Transverse colon (tissue), 4 donors: Measurements from ENCODE around the gene PHF5A. TPM values are rescaled to one million over a fixed set of nuclear protein-coding genes. Genes with fewer than 3 reads are reported as not detected.

Experiments
- DNase-seq: peaks from one replicate; pipeline ENCODE4 v3.0.0-alpha.2; 2019
- H3K27ac ChIP-seq, 4 donors: fragments of 200-600 bp; sonication (generic); 2 replicates each; pipeline ENCODE4 v1.5.1; 2016 to 2018; ENCODE audit warnings: inconsistent platforms in 4 of 4
- H3K27me3 ChIP-seq: fragments of 200-600 bp; sonication (generic); 2 replicates; pipeline ENCODE4 v1.5.1; 2017; ENCODE audit warnings: inconsistent platforms
- H3K36me3 ChIP-seq, 4 donors: fragments of 200-600 bp; sonication (generic); 2 replicates each; pipeline ENCODE4 v1.5.1; 2017 to 2019; ENCODE audit warnings: inconsistent platforms in 4 of 4
- H3K4me1 ChIP-seq, 4 donors: fragments of 200-600 bp; sonication (generic); 2 replicates each; pipeline ENCODE4 v1.5.1; 2017 to 2020; ENCODE audit warnings: inconsistent platforms in 4 of 4
- H3K4me3 ChIP-seq, 4 donors: fragments of 200-600 bp; sonication (generic); 1 replicate in 1 of 4; 2 replicates in 3 of 4; pipeline versions ENCODE4 v1.5.1 to v1.6.1; 2017 to 2019; ENCODE audit warnings: inconsistent platforms in 4 of 4
- H3K9me3 ChIP-seq, 2 donors: fragments of 200-600 bp; sonication (generic); 2 replicates each; pipeline ENCODE4 v1.5.1; 2017 to 2019; ENCODE audit warnings: inconsistent platforms in 2 of 2
- CTCF ChIP-seq, 5 experiments: fragments of 200-600 bp in 3 of 5; fragments of 450-650 bp in 2 of 5; sonication (generic) in 3 of 5; IDR thresholded peaks; 1 replicate in 2 of 5; 2 replicates in 3 of 5; pipeline ENCODE4 v1.5.1; 2016 to 2017; ENCODE audit warnings: antibody characterized with exemption in 5 of 5, inconsistent platforms in 3 of 5, mild to moderate bottlenecking in 2 of 5, moderate library complexity in 1 of 5
- EP300 ChIP-seq: sonication (generic); formaldehyde crosslinking; IDR thresholded peaks from one replicate; pipeline ENCODE4 v1.6.1; 2017; ENCODE audit warnings: antibody characterized with exemption, low read depth
- POLR2A ChIP-seq: fragments of 450-650 bp; IDR thresholded peaks from one replicate; pipeline ENCODE4 v1.6.1; 2016; ENCODE audit warnings: antibody characterized with exemption, mild to moderate bottlenecking, moderate library complexity
- POLR2AphosphoS5 ChIP-seq, 3 donors: sonication (generic); formaldehyde crosslinking; IDR thresholded peaks; one replicate each; pipeline ENCODE4 v1.6.1; 2016; ENCODE audit warnings: antibody characterized with exemption in 3 of 3
- WGBS, 2 donors: methylation state at CpG; one replicate each; pipeline ENCODE4 v1.1.5; 2018; ENCODE audit warnings: low coverage in 1 of 2; 5-methylcytosine and 5-hydroxymethylcytosine counted together
- in situ Hi-C, 4 donors: fragments of 200-750 bp; cut with MboI; loops; one replicate each; pipeline versions ENCODE4 v1.15.0 to v1.15.1; 2017; ENCODE audit warnings: low sequenced_read_pairs in 3 of 4, low pct_ligation_motif_present in 1 of 4, low pct_unique_long_range_greater_than_20kb in 1 of 4
- intact Hi-C: fragments of 100-400 bp; cut with DNase I; formaldehyde crosslinking; loops from one replicate; pipeline ENCODE4 v1.15.1; 2023; ENCODE audit warnings: low total_unique reads
- total RNA-seq, 4 donors: library from RNA; depleted of rRNA; stranded (reverse); fragments of >200 nt; gene quantifications; one replicate each; pipeline ENCODE4 v1.1.0, GENCODE V29; 2016

PHF5A gene
- total RNA-seq, 4 donors from 2014 or later, result 3.0 to 33.9 (median 25.0) TPM

DNA sequence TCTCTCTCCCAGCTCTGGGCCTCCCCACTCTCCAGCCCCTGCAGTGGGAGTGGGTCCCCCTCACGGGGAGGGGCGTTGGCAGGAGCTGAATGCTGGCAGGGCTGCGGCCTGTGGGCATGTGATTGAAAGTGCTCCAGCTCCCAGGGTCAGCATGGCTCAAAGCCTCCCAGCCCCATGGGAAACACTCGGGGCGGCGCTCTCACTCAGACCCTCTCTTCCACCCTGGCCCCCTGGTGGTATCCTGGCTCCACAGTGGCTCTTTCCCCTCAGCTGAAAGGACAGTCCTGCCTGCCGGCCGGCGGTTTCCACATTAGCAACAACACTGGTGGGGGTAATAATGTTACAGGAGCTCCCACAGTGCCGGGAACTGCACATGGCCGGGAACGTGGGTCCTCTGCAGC, 40.3 kb upstream of the PHF5A start:
- Histone ChIP-seq H3K36me3 (peaks cover 0 to 34% (median 17%) of the 10 kb centered on the region in 4 donors), H3K4me3 (no peak overlapping the region), H3K27me3 (no peaks in the 10 kb centered on the region), H3K9me3 (no peaks in the 10 kb centered on the region), H3K27ac (no peak overlapping the region), H3K4me1 (peaks cover 0 to 13% (median 2%) of the 10 kb centered on the region in 4 donors)
- intact Hi-C loops (no loop called here), in situ Hi-C loops (no loop called here)
- 79% methylated on average over 9 of the region's 12 CpGs; no CpG with 5 or more reads in 1 of the 2 donors for WGBS, 2 donors
- DNase-seq, result no peak
- TF ChIP-seq EP300 (no peak), CTCF (IDR thresholded peaks at IDR 0.05) (no peak), POLR2AphosphoS5 (IDR thresholded peaks at IDR 0.05) (no peak), POLR2A (no peak)

DNA sequence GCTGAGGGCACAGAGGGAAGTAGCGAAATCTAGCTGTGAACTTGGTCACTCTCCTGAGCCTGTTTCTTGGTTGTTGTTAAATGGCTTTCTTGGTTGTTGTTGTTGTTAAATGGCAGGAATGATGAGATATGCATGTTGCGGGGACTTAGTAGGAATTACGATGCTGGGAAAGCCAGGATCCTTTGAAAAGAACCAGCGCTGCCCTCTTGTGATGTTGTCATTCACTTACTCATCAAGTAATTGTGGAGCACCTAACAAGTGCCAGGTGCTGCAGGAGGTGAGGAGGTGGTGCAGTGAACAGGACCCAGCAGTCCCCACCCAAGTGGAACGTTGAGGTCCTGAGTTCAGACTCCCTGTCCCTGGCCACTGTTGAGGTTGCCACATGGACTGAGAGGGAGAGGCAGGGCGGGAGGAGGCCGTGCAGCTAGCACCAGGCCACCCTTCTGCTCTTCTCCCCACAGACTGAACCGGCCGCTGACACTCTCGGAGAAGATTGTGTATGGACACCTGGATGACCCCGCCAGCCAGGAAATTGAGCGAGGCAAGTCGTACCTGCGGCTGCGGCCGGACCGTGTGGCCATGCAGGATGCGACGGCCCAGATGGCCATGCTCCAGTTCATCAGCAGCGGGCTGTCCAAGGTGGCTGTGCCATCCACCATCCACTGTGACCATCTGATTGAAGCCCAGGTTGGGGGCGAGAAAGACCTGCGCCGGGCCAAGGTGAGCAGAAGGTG, 39.0 kb upstream of the PHF5A start:
- in situ Hi-C loops (no loop called here), intact Hi-C loops (no loop called here)
- H3K4me1 ChIP-seq, result peaks cover 0 to 7% (median 2%) of the 10 kb centered on the region in 4 donors
- 81 to 94% methylated on average over 3 to 21 of the region's 23 CpGs for WGBS, 2 donors
- no peak overlapping the region for H3K27ac ChIP-seq
- no peak for DNase-seq
- H3K36me3 ChIP-seq, result peaks cover 0 to 47% (median 18%) of the 10 kb centered on the region in 4 donors
- no peaks in the 10 kb centered on the region for H3K9me3 ChIP-seq
- no peaks in the 10 kb centered on the region for H3K27me3 ChIP-seq
- TF ChIP-seq POLR2AphosphoS5 (IDR thresholded peaks at IDR 0.05) (no peak), EP300 (no peak), POLR2A (no peak)
- H3K4me3 ChIP-seq, result no peak overlapping the region

DNA sequence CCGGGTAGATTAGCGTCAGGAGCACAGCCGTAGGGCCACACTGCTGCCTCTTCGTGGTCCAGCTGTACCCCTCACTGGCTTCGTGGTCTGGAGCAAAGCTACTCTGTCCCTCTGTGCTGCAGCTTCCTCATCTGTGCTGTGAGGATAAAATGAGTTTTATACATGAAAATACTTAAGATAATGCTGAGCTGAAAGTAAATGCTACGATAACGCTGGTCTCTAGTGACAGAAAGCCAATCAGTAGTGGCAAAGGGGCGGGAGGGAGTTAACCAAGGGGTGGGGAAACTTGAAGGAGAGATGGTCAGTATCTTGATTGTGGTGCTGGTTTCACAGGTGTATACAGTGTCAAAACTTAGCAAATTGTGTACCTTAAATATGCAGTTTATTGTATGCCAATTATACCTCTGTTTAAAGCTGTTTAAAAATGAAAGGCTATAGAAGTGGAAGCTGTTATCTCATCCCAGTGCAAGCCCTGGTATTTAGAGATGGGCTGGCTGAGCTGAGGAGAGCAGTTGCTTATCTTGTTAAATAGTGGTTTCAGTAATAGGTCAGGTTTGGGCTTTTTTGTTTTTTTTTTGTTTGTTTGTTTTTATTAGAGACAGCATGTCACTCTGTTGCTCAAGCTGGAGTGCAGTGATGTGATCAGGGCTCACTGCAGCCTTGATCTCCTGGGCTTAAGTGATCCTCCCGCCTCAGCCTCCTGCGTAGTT, 37.2 kb upstream of the PHF5A start:
- no peaks in the 10 kb centered on the region for H3K27me3 ChIP-seq
- WGBS, 2 donors, result 85 to 91% methylated on average over 10 of the region's 10 CpGs
- intact Hi-C loops, result no loop called here

DNA sequence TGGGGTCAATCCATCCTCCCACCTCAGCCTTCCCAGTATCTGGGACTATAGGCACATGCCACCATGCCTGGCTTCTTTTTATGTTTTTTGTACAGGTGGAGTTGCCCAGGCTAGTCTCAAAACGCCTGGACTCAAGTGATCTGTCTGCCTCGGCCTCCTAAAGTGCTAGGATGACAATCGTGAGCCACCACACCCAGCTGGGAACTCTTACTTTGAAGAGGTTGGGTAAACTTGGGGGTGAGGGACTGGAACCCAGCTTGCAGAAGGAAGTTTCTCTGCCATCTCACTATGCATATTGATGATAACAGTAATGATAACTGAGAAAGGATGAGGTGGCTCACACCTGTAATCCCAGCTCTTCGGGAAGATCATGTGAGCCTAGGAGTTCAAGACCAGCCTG, 36.3 kb upstream of the PHF5A start:
- in situ Hi-C loops (no loop called here), intact Hi-C loops (no loop called here)
- TF ChIP-seq EP300 (no peak), POLR2A (no peak), POLR2AphosphoS5 (IDR thresholded peaks at IDR 0.05) (no peak), CTCF (IDR thresholded peaks at IDR 0.05) (no peak)
- no peak overlapping the region for H3K4me3 ChIP-seq
- no peaks in the 10 kb centered on the region for H3K4me1 ChIP-seq
- no peaks in the 10 kb centered on the region for H3K27me3 ChIP-seq
- no peaks in the 10 kb centered on the region for H3K9me3 ChIP-seq
- no peak for DNase-seq
- H3K36me3 ChIP-seq, result peaks cover 0 to 62% (median 26%) of the 10 kb centered on the region in 4 donors
- H3K27ac ChIP-seq, result no peak overlapping the region
- WGBS, 2 donors, result 75 to 100% methylated on average over 1 to 4 of the region's 4 CpGs

More for the DNA sequence above, 37.2 kb upstream of the PHF5A start:
- no peaks in the 10 kb centered on the region for H3K4me1 ChIP-seq
- no peaks in the 10 kb centered on the region for H3K9me3 ChIP-seq
- no peak overlapping the region for H3K4me3 ChIP-seq
- peaks cover 0 to 53% (median 21%) of the 10 kb centered on the region in 4 donors for H3K36me3 ChIP-seq
- DNase-seq, result no peak
- no peak overlapping the region for H3K27ac ChIP-seq
- in situ Hi-C loops, result no loop called here
- TF ChIP-seq POLR2A (no peak), CTCF (IDR thresholded peaks at IDR 0.05) (no peak), POLR2AphosphoS5 (IDR thresholded peaks at IDR 0.05) (no peak), EP300 (no peak)
